SK-N-MC (cell line): ENCODE measurements around the gene ADI1.

ENCODE experiments used
- EZH2 ChIP-seq: fragments of 200-600 bp; sonication (generic); IDR thresholded peaks from one replicate; pipeline ENCODE4 v1.6.1; 2017; ENCODE audit warnings: antibody characterized with exemption
- FOXP2 ChIP-seq: optimal IDR thresholded peaks from 2 replicates; pipeline ENCODE3; 2011; ENCODE audit warnings: mild to moderate bottlenecking, moderate library complexity; ENCODE audit not compliant: insufficient read depth; ENCODE audit errors: extremely low read length, control extremely low read depth
- POLR2AphosphoS5 ChIP-seq: IDR thresholded peaks from 2 replicates; pipeline ENCODE4 v1.6.1; 2012; ENCODE audit warnings: mild to moderate bottlenecking, low read depth, low read length, borderline replicate concordance

- TF ChIP-seq EZH2 (no peak), POLR2AphosphoS5 (no peak), FOXP2 (no peak)
Measured at GRCh38 chr2:3500326-3500899, 18.9 kb downstream of the ADI1 start.
